GM23338 (cell line): ENCODE data around the gene CLK3. TPM values are rescaled to one million over a fixed set of nuclear protein-coding genes. Genes with fewer than 3 reads are reported as not detected.
A peak's percentile ranks its signal among the peaks of the same experiment; 100 is the strongest.

Experiments used
- ATAC-seq: fragments of 200-7000 bp; cut with Tn5 transposase; 3 replicates; pipeline ENCODE4 v1.9.1; 2020
- DNase-seq: peaks from one replicate; pipeline ENCODE4 v3.0.0-alpha.2; 2015; ENCODE audit warnings: low spot score
- H2AFZ ChIP-seq: fragments of 200-600 bp; sonication (generic); 2 replicates; pipeline ENCODE4 v1.8.0; 2016; ENCODE audit warnings: antibody characterized with exemption, mild to moderate bottlenecking, moderate library complexity
- H3F3A ChIP-seq: fragments of 200-600 bp; sonication (generic); replicated peaks from 2 replicates; pipeline ENCODE4 v1.8.0; 2017; ENCODE audit warnings: antibody characterized with exemption, mixed run types, low read depth
- H3K27ac ChIP-seq: fragments of 200-600 bp; sonication (generic); 2 replicates; pipeline ENCODE4 v1.6.1; 2016; ENCODE audit warnings: low read depth
- H3K27me3 ChIP-seq: fragments of 200-600 bp; sonication (generic); 2 replicates; pipeline ENCODE4 v1.8.0; 2016; ENCODE audit warnings: mild to moderate bottlenecking, mixed run types, moderate library complexity; ENCODE audit not compliant: insufficient read depth
- H3K36me3 ChIP-seq: fragments of 200-600 bp; sonication (generic); 2 replicates; pipeline ENCODE4 v1.8.0; 2016; ENCODE audit warnings: mild to moderate bottlenecking; ENCODE audit not compliant: insufficient read depth
- H3K4me1 ChIP-seq: fragments of 200-600 bp; sonication (generic); 2 replicates; pipeline ENCODE4 v1.8.0; 2016; ENCODE audit warnings: mild to moderate bottlenecking, moderate library complexity; ENCODE audit not compliant: insufficient read depth
- H3K4me2 ChIP-seq: fragments of 200-600 bp; sonication (generic); 2 replicates; pipeline ENCODE4 v1.7.1; 2017; ENCODE audit warnings: mixed run types
- H3K4me3 ChIP-seq: fragments of 200-600 bp; sonication (generic); 2 replicates; pipeline ENCODE4 v1.6.1; 2016; ENCODE audit warnings: mixed run types
- H3K79me2 ChIP-seq: fragments of 200-600 bp; sonication (generic); replicated peaks from 2 replicates; pipeline ENCODE4 v1.8.0; 2017; ENCODE audit warnings: mild to moderate bottlenecking; ENCODE audit not compliant: insufficient read depth
- H3K9me2 ChIP-seq: fragments of 200-600 bp; sonication (generic); 2 replicates; pipeline ENCODE4 v1.8.0; 2017; ENCODE audit not compliant: insufficient read depth
- H4K20me1 ChIP-seq: fragments of 200-600 bp; sonication (generic); replicated peaks from 2 replicates; pipeline ENCODE4 v1.8.0; 2017; ENCODE audit warnings: mild to moderate bottlenecking; ENCODE audit not compliant: insufficient read depth
- H3K27ac Mint-ChIP-seq: 2 replicates; pipeline ENCODE4 v1.8.0; 2020; ENCODE audit warnings: inconsistent platforms, mild to moderate bottlenecking, moderate library complexity, mixed read lengths
- H3K27me3 Mint-ChIP-seq: 3 replicates; pipeline ENCODE4 v1.8.0; 2022; ENCODE audit warnings: low read depth, mild to moderate bottlenecking, moderate library complexity, mixed read lengths, inconsistent platforms; ENCODE audit not compliant: insufficient read depth, poor library complexity
- H3K36me3 Mint-ChIP-seq: 3 replicates; pipeline ENCODE4 v1.8.0; 2021; ENCODE audit warnings: low read depth, mild to moderate bottlenecking, inconsistent platforms, moderate library complexity, mixed read lengths
- H3K4me1 Mint-ChIP-seq: 3 replicates; pipeline ENCODE4 v1.8.0; 2020; ENCODE audit warnings: mild to moderate bottlenecking, inconsistent platforms, mixed read lengths
- H3K4me3 Mint-ChIP-seq: 3 replicates; pipeline ENCODE4 v1.8.0; 2021; ENCODE audit warnings: moderate library complexity, mild to moderate bottlenecking, inconsistent platforms, mixed read lengths
- H3K9me3 Mint-ChIP-seq: 3 replicates; pipeline ENCODE4 v1.8.0; 2020; ENCODE audit warnings: moderate library complexity, mild to moderate bottlenecking, inconsistent platforms, mixed read lengths
- CREB1 ChIP-seq: fragments of 250-450 bp; sonication (Bioruptor Pico); IDR thresholded peaks from 2 replicates; pipeline ENCODE4 v1.5.0; 2020; ENCODE audit warnings: low read depth, mild to moderate bottlenecking, moderate library complexity
- EZH2phosphoT487 ChIP-seq: fragments of 200-600 bp; sonication (generic); IDR thresholded peaks from one replicate; pipeline ENCODE4 v1.8.1; 2018; ENCODE audit warnings: antibody characterized with exemption; ENCODE audit not compliant: unreplicated experiment
- JUNB ChIP-seq: IDR thresholded peaks from one replicate; pipeline ENCODE4 v1.6.1; 2016; ENCODE audit warnings: antibody characterized with exemption; ENCODE audit not compliant: unreplicated experiment
- POLR2AphosphoS5 ChIP-seq: IDR thresholded peaks from 2 replicates; pipeline ENCODE4 v1.6.1; 2016; ENCODE audit warnings: antibody characterized with exemption, low read depth
- REST ChIP-seq: IDR thresholded peaks from one replicate; pipeline ENCODE4 v1.6.1; 2018; ENCODE audit warnings: antibody characterized with exemption; ENCODE audit not compliant: unreplicated experiment
- ZNF114 ChIP-seq: fragments of 250-450 bp; sonication (Bioruptor Pico); IDR thresholded peaks from 2 replicates; pipeline ENCODE4 v1.5.0; 2020; ENCODE audit warnings: mild to moderate bottlenecking, moderate library complexity
- ZNF331 ChIP-seq: fragments of 250-450 bp; sonication (Bioruptor Pico); IDR thresholded peaks from 2 replicates; pipeline ENCODE4 v1.5.0; 2020; ENCODE audit warnings: low read depth, mild to moderate bottlenecking, moderate library complexity
- polyA plus RNA-seq: library from polyadenylated mRNA; unstranded; fragments of >200 nt; fragmentation: Nextera tagmentation; extraction: Ambion mirVana; gene quantifications from 2 replicates; pipeline ENCODE4 v1.2.1, GENCODE V29; 2016
- total RNA-seq: library from RNA; depleted of rRNA; stranded (reverse); fragments of >200 nt; shearing (Covaris generic); gene quantifications from 2 replicates; pipeline ENCODE4 v1.2.3, GENCODE V29; 2014
- TF ChIP-seq, protein P1 (sequence below): fragments of 250-450 bp; sonication (Bioruptor Pico); IDR thresholded peaks from 2 replicates; pipeline ENCODE4 v1.5.0; 2020; ENCODE audit warnings: mild to moderate bottlenecking, moderate library complexity
- TF ChIP-seq, protein P2 (sequence below): IDR thresholded peaks from 2 replicates; pipeline ENCODE4 v1.6.1; 2016; ENCODE audit warnings: antibody characterized with exemption
- TF ChIP-seq, protein P3 (sequence below), 2 experiments: fragments of 200-600 bp in 1 of 2; sonication (generic) in 1 of 2; conservative IDR thresholded peaks; 2 replicates each; pipeline versions ENCODE4 v1.5.1 to v1.6.1; 2016 to 2017; ENCODE audit warnings: antibody characterized with exemption in 2 of 2, low read depth in 2 of 2, mild to moderate bottlenecking in 2 of 2, moderate library complexity in 1 of 2

CLK3 gene
- total and polyA plus RNA-seq, 2 experiments from 2014 or later, result 40.7 to 67.7 TPM

DNA sequence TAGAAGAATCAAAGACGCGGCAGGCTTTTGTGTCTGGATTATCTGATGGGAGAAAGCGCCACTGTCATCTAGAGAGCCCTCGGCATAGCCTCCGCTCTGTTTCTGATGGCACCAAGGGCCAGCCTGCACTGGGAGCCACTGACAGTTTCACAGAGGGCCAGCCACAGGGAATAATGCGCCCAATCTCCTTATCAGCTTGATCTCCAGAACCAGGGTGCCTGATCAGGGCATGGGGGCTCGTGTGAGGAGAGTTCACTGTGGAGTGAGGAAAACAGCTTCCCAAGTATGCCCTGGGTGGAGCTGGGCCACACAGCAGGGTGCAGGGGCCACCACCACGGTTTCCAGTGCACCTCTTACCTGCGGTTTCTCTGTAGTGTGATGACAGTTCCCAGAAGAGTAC, 29.8 kb upstream of the CLK3 start:
- Mint-ChIP-seq H3K36me3 (peaks cover 50% of the 10 kb centered on the region), H3K4me3 (no peak overlapping the region), H3K27ac (no peak overlapping the region), H3K27me3 (peaks cover 6% of the 10 kb centered on the region), H3K9me3 (no peaks in the 10 kb centered on the region), H3K4me1 (peaks cover 29% of the 10 kb centered on the region)
- Histone ChIP-seq H3K4me3 (no peak overlapping the region), H3K27ac (no peak overlapping the region), H2AFZ (no peak overlapping the region), H3K9me2 (no peaks in the 10 kb centered on the region), H3K4me1 (peaks cover 16% of the 10 kb centered on the region), H3K4me2 (no peak overlapping the region), H3K79me2 (peaks cover 24% of the 10 kb centered on the region), H4K20me1 (peaks cover 48% of the 10 kb centered on the region), H3K27me3 (no peaks in the 10 kb centered on the region), H3K36me3 (peaks cover 14% of the 10 kb centered on the region), H3F3A (0 out of 2 replicates have a peak, but pooled peaks cover 14% of the 10 kb centered on the region)
- DNase-seq (no peak), ATAC-seq (no peak)
- TF ChIP-seq EZH2phosphoT487, result no peak
- TF ChIP-seq, protein P1, sequence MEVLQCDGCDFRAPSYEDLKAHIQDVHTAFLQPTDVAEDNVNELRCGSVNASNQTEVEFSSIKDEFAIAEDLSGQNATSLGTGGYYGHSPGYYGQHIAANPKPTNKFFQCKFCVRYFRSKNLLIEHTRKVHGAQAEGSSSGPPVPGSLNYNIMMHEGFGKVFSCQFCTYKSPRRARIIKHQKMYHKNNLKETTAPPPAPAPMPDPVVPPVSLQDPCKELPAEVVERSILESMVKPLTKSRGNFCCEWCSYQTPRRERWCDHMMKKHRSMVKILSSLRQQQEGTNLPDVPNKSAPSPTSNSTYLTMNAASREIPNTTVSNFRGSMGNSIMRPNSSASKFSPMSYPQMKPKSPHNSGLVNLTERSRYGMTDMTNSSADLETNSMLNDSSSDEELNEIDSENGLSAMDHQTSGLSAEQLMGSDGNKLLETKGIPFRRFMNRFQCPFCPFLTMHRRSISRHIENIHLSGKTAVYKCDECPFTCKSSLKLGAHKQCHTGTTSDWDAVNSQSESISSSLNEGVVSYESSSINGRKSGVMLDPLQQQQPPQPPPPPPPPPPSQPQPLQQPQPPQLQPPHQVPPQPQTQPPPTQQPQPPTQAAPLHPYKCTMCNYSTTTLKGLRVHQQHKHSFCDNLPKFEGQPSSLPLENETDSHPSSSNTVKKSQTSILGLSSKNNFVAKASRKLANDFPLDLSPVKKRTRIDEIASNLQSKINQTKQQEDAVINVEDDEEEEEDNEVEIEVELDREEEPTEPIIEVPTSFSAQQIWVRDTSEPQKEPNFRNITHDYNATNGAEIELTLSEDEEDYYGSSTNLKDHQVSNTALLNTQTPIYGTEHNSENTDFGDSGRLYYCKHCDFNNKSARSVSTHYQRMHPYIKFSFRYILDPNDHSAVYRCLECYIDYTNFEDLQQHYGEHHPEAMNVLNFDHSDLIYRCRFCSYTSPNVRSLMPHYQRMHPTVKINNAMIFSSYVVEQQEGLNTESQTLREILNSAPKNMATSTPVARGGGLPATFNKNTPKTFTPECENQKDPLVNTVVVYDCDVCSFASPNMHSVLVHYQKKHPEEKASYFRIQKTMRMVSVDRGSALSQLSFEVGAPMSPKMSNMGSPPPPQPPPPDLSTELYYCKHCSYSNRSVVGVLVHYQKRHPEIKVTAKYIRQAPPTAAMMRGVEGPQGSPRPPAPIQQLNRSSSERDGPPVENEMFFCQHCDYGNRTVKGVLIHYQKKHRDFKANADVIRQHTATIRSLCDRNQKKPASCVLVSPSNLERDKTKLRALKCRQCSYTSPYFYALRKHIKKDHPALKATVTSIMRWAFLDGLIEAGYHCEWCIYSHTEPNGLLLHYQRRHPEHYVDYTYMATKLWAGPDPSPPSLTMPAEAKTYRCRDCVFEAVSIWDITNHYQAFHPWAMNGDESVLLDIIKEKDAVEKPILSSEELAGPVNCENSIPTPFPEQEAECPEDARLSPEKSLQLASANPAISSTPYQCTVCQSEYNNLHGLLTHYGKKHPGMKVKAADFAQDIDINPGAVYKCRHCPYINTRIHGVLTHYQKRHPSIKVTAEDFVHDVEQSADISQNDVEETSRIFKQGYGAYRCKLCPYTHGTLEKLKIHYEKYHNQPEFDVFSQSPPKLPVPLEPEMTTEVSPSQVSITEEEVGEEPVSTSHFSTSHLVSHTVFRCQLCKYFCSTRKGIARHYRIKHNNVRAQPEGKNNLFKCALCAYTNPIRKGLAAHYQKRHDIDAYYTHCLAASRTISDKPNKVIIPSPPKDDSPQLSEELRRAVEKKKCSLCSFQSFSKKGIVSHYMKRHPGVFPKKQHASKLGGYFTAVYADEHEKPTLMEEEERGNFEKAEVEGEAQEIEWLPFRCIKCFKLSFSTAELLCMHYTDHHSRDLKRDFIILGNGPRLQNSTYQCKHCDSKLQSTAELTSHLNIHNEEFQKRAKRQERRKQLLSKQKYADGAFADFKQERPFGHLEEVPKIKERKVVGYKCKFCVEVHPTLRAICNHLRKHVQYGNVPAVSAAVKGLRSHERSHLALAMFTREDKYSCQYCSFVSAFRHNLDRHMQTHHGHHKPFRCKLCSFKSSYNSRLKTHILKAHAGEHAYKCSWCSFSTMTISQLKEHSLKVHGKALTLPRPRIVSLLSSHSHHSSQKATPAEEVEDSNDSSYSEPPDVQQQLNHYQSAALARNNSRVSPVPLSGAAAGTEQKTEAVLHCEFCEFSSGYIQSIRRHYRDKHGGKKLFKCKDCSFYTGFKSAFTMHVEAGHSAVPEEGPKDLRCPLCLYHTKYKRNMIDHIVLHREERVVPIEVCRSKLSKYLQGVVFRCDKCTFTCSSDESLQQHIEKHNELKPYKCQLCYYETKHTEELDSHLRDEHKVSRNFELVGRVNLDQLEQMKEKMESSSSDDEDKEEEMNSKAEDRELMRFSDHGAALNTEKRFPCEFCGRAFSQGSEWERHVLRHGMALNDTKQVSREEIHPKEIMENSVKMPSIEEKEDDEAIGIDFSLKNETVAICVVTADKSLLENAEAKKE (CRISPR knock-in tag), result no peak
- TF ChIP-seq ZNF114 (CRISPR knock-in tag), result no peak

GRCh38 chr15:74589826-74590225, 25.8 kb upstream of the CLK3 start:
- no peak overlapping the region for H2AFZ ChIP-seq
- H3F3A ChIP-seq, result peaks cover 24% of the 10 kb centered on the region
- Mint-ChIP-seq H3K27ac (peak overlapping the region; percentile 84), H3K4me3 (no peak overlapping the region; the same call in 2 of the 3 replicates), H3K36me3 (peaks cover 75% of the 10 kb centered on the region), H3K27me3 (peaks cover 3% of the 10 kb centered on the region), H3K9me3 (no peaks in the 10 kb centered on the region), H3K4me1 (peaks cover 24% of the 10 kb centered on the region)
- H3K4me3 ChIP-seq, result no peak overlapping the region
- no peak for ATAC-seq
- no peaks in the 10 kb centered on the region for H3K27me3 ChIP-seq
- peak overlapping the region; percentile 87 for H3K27ac ChIP-seq
- peaks cover 6% of the 10 kb centered on the region for H3K79me2 ChIP-seq
- no peak overlapping the region for H3K4me2 ChIP-seq
- DNase-seq, result no peak
- H4K20me1 ChIP-seq, result peaks cover 30% of the 10 kb centered on the region
- H3K4me1 ChIP-seq, result peaks cover 16% of the 10 kb centered on the region
- no peaks in the 10 kb centered on the region for H3K9me2 ChIP-seq
- peaks cover 26% of the 10 kb centered on the region for H3K36me3 ChIP-seq
- TF ChIP-seq JUNB (no peak), REST (no peak), POLR2AphosphoS5 (no peak), ZNF331 (no peak), CREB1 (CRISPR knock-in tag) (no peak)
- TF ChIP-seq, protein P2, sequence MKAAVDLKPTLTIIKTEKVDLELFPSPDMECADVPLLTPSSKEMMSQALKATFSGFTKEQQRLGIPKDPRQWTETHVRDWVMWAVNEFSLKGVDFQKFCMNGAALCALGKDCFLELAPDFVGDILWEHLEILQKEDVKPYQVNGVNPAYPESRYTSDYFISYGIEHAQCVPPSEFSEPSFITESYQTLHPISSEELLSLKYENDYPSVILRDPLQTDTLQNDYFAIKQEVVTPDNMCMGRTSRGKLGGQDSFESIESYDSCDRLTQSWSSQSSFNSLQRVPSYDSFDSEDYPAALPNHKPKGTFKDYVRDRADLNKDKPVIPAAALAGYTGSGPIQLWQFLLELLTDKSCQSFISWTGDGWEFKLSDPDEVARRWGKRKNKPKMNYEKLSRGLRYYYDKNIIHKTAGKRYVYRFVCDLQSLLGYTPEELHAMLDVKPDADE, result no peak
- TF ChIP-seq, protein P3, sequence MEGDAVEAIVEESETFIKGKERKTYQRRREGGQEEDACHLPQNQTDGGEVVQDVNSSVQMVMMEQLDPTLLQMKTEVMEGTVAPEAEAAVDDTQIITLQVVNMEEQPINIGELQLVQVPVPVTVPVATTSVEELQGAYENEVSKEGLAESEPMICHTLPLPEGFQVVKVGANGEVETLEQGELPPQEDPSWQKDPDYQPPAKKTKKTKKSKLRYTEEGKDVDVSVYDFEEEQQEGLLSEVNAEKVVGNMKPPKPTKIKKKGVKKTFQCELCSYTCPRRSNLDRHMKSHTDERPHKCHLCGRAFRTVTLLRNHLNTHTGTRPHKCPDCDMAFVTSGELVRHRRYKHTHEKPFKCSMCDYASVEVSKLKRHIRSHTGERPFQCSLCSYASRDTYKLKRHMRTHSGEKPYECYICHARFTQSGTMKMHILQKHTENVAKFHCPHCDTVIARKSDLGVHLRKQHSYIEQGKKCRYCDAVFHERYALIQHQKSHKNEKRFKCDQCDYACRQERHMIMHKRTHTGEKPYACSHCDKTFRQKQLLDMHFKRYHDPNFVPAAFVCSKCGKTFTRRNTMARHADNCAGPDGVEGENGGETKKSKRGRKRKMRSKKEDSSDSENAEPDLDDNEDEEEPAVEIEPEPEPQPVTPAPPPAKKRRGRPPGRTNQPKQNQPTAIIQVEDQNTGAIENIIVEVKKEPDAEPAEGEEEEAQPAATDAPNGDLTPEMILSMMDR (conservative IDR thresholded peaks at IDR 0.05; ENCODE audit: low read depth in 2 of 2), result no peak
